ENCODE results near the gene TCHP. TPM values are rescaled to one million over a fixed set of nuclear protein-coding genes. Genes with fewer than 3 reads are reported as not detected.
A peak's percentile ranks its signal among the peaks of the same experiment; 100 is the strongest.

TCHP gene
- total RNA-seq, 2 experiments from 2014 or later: 13.3 to 29.8 TPM

DNA sequence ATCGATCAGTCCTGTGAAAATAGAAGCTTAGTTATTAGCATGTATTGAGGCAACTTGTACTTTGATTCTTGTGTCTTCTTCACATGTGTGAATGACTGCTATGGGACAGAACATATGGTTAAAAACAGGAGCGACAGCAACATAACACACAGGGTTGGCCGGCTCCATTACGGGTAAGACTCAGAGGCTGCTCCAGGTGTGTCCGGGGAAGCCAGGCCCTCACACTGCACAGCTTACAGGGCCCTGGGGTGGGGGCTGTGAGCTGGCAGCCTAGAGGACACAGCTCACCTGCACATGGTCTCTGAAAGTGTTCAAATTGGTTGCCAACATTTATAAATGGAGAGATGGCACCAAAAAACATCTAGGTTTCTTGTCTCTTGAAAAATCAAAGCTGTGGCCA lies 31.1 kb downstream of the TCHP start:
- H2AFZ ChIP-seq (ENCODE audit: low read length): no peak overlapping the region
- no peak for TF ChIP-seq EZH2phosphoT487 (IDR thresholded peaks at IDR 0.05; ENCODE audit: borderline replicate concordance, low read depth, low read length)
- TF ChIP-seq, protein P1, sequence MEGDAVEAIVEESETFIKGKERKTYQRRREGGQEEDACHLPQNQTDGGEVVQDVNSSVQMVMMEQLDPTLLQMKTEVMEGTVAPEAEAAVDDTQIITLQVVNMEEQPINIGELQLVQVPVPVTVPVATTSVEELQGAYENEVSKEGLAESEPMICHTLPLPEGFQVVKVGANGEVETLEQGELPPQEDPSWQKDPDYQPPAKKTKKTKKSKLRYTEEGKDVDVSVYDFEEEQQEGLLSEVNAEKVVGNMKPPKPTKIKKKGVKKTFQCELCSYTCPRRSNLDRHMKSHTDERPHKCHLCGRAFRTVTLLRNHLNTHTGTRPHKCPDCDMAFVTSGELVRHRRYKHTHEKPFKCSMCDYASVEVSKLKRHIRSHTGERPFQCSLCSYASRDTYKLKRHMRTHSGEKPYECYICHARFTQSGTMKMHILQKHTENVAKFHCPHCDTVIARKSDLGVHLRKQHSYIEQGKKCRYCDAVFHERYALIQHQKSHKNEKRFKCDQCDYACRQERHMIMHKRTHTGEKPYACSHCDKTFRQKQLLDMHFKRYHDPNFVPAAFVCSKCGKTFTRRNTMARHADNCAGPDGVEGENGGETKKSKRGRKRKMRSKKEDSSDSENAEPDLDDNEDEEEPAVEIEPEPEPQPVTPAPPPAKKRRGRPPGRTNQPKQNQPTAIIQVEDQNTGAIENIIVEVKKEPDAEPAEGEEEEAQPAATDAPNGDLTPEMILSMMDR (conservative IDR thresholded peaks at IDR 0.05; ENCODE audit: low read length): no peak
- H3K9me2 ChIP-seq (ENCODE audit: insufficient read depth, low read length): no peaks in the 10 kb centered on the region
- no peaks in the 10 kb centered on the region for H3K4me1 ChIP-seq (ENCODE audit: insufficient read depth, low read length, poor library complexity, severe bottlenecking)
- intact Hi-C loops (cut with micrococcal nuclease; ENCODE audit: unreplicated experiment): no loop called here
- no peaks in the 10 kb centered on the region for H3K9me3 ChIP-seq (ENCODE audit: low read length)
- H3K79me2 ChIP-seq (ENCODE audit: insufficient read depth, low read depth, low read length): no peaks in the 10 kb centered on the region
- ChIA-PET POLR2A (no interaction called here), CTCF (ENCODE audit: unreplicated experiment) (interaction anchor here (0.6 kb wide), 1 partner anchor 33 kb away, joined by 3 read pairs; no protein-coding TSS in a partner anchor)
- H3K4me2 ChIP-seq (ENCODE audit: low read length): no peak overlapping the region
- peaks cover 97% of the 10 kb centered on the region for H3K36me3 ChIP-seq (ENCODE audit: insufficient read depth, low read length)
- no peak overlapping the region for H3K27ac ChIP-seq (ENCODE audit: low read depth, low read length, poor library complexity, severe bottlenecking)
- no TSS peak for BruUV-seq (replicated peaks)
- DNase-seq (ENCODE audit: low spot score): no peak
- H3K4me3 ChIP-seq (ENCODE audit: low read depth, low read length, poor library complexity, severe bottlenecking): no peak overlapping the region
- H4K20me1 ChIP-seq (ENCODE audit: insufficient read depth, low read length): no peaks in the 10 kb centered on the region

DNA sequence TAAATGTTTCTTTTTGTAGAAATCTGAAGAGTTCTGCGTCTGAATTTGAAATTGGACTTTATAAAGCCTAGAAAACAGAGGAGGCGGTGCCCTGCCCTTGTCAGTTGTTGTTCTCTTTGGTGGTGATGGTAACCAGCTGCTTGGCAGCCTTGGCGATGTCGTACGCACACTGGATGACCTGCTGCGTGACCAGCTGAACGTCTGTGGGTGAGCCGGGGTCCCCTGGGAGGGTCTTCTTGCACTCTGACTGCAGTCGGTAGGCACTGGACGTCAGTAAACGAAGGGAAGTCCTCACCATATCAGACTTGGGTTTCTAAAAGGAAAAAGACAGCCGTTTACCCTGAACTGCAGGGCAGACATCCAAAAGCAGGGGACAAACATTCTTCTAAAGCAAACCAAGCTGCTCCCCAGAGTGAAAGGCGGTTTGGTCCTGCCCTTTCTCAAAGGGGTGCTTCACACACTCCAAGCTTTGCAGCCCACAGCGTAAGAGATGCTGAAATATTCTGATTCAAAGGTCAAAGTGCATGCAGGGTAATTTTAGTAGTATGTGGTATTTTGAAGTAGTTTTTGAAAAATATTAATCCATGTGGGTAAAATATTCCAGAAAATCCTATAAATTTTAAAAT lies 32.9 kb downstream of the TCHP start:
- no peak overlapping the region for H2AFZ ChIP-seq (ENCODE audit: low read length)
- intact Hi-C loops (cut with micrococcal nuclease; ENCODE audit: unreplicated experiment): no loop called here
- no peak overlapping the region for H3K4me3 ChIP-seq (ENCODE audit: low read depth, low read length, poor library complexity, severe bottlenecking)
- no peak overlapping the region for H3K4me2 ChIP-seq (ENCODE audit: low read length)
- no peak overlapping the region for H3K27ac ChIP-seq (ENCODE audit: low read depth, low read length, poor library complexity, severe bottlenecking)
- H3K79me2 ChIP-seq (ENCODE audit: insufficient read depth, low read depth, low read length): no peaks in the 10 kb centered on the region
- H3K9me3 ChIP-seq (ENCODE audit: low read length): no peaks in the 10 kb centered on the region
- TF ChIP-seq EZH2phosphoT487 (IDR thresholded peaks at IDR 0.05; ENCODE audit: borderline replicate concordance, low read depth, low read length): no peak
- TF ChIP-seq, protein P1 (conservative IDR thresholded peaks at IDR 0.05; ENCODE audit: low read length): no peak
- no TSS peak for BruUV-seq (replicated peaks)
- no peak for DNase-seq (ENCODE audit: low spot score)
- H3K36me3 ChIP-seq (ENCODE audit: insufficient read depth, low read length): peaks cover 99% of the 10 kb centered on the region
- H3K4me1 ChIP-seq (ENCODE audit: insufficient read depth, low read length, poor library complexity, severe bottlenecking): no peaks in the 10 kb centered on the region
- H4K20me1 ChIP-seq (ENCODE audit: insufficient read depth, low read length): no peaks in the 10 kb centered on the region
- ChIA-PET CTCF (ENCODE audit: unreplicated experiment) (no interaction called here), POLR2A (no interaction called here)
- H3K9me2 ChIP-seq (ENCODE audit: insufficient read depth, low read length): no peaks in the 10 kb centered on the region

DNA sequence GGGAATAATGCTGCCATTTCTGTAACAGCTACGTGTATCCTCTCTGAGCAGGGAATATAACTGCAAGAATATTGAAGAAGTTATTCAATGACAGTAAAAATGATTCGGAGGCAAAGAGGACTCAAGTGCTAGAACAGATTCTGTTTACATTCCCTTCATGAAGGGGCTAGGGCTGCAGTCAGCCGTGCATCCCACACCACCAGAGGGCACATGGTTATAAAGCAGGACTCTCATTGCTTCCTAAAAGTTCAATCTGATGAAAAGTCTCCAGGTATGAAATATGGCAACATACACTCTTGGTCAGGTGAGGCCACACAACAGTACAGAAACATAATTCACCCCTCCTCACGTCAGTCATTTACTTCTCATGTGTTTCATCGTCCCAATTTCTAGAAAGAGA lies 34.0 kb downstream of the TCHP start:
- no peaks in the 10 kb centered on the region for H3K4me1 ChIP-seq (ENCODE audit: insufficient read depth, low read length, poor library complexity, severe bottlenecking)
- H3K4me2 ChIP-seq (ENCODE audit: low read length): no peak overlapping the region
- no peaks in the 10 kb centered on the region for H3K79me2 ChIP-seq (ENCODE audit: insufficient read depth, low read depth, low read length)
- intact Hi-C loops (cut with micrococcal nuclease; ENCODE audit: unreplicated experiment): no loop called here
- POLR2A ChIA-PET: no interaction called here
- TF ChIP-seq, protein P1 (conservative IDR thresholded peaks at IDR 0.05; ENCODE audit: low read length): peak; percentile 63
- no peak for TF ChIP-seq EZH2phosphoT487 (IDR thresholded peaks at IDR 0.05; ENCODE audit: borderline replicate concordance, low read depth, low read length)
- BruUV-seq (replicated peaks): no TSS peak
- no peaks in the 10 kb centered on the region for H3K9me2 ChIP-seq (ENCODE audit: insufficient read depth, low read length)
- H3K4me3 ChIP-seq (ENCODE audit: low read depth, low read length, poor library complexity, severe bottlenecking): no peak overlapping the region
- H3K36me3 ChIP-seq (ENCODE audit: insufficient read depth, low read length): peaks cover 100% of the 10 kb centered on the region
- no peaks in the 10 kb centered on the region for H4K20me1 ChIP-seq (ENCODE audit: insufficient read depth, low read length)
- peak; percentile 32 for DNase-seq (ENCODE audit: low spot score)
- CTCF ChIA-PET (ENCODE audit: unreplicated experiment): no interaction called here
- H3K27ac ChIP-seq (ENCODE audit: low read depth, low read length, poor library complexity, severe bottlenecking): no peak overlapping the region
- H3K9me3 ChIP-seq (ENCODE audit: low read length): no peaks in the 10 kb centered on the region
- H2AFZ ChIP-seq (ENCODE audit: low read length): no peak overlapping the region
